Type B pancreatic cell (in vitro differentiated cells): Measurements from ENCODE around the gene KDM6A. TPM values are rescaled to one million over a fixed set of nuclear protein-coding genes. Genes with fewer than 3 reads are reported as not detected.

Experiments
- DNase-seq: peaks from one replicate; pipeline ENCODE4 v3.0.0; 2021; ENCODE audit warnings: mixed read lengths; ENCODE audit not compliant: unreplicated experiment; ENCODE audit errors: extremely low spot score
- H3K27ac Mint-ChIP-seq: 2 replicates; pipeline ENCODE4 v1.8.0; 2021; ENCODE audit warnings: mild to moderate bottlenecking, mixed read lengths
- H3K27me3 Mint-ChIP-seq: 2 replicates; pipeline ENCODE4 v1.8.0; 2021; ENCODE audit warnings: mixed read lengths
- H3K36me3 Mint-ChIP-seq: 2 replicates; pipeline ENCODE4 v1.8.0; 2021; ENCODE audit warnings: mixed read lengths
- H3K4me1 Mint-ChIP-seq: one replicate; pipeline ENCODE4 v1.8.0; 2021; ENCODE audit warnings: mixed read lengths; ENCODE audit not compliant: unreplicated experiment
- H3K4me3 Mint-ChIP-seq: 2 replicates; pipeline ENCODE4 v1.8.0; 2021; ENCODE audit warnings: mild to moderate bottlenecking, mixed read lengths
- H3K9me3 Mint-ChIP-seq: 2 replicates; pipeline ENCODE4 v1.8.0; 2021; ENCODE audit warnings: mixed read lengths
- CTCF ChIP-seq: fragments of 200-600 bp; sonication (generic); conservative IDR thresholded peaks from 2 replicates; pipeline ENCODE4 v1.5.0; 2021; ENCODE audit warnings: antibody characterized with exemption, mild to moderate bottlenecking
- total RNA-seq: library from RNA; stranded (reverse); gene quantifications from 2 replicates; pipeline ENCODE4 v1.2.1, GENCODE V29; 2021; ENCODE audit warnings: low replicate concordance

KDM6A gene
- total RNA-seq, 1 donor from 2014 or later: 38.1 TPM

- no peak overlapping the region for H3K27ac Mint-ChIP-seq
- H3K36me3 Mint-ChIP-seq: no peaks in the 10 kb centered on the region
- no peaks in the 10 kb centered on the region for H3K9me3 Mint-ChIP-seq
- no peak for TF ChIP-seq CTCF
- no peak overlapping the region for H3K4me3 Mint-ChIP-seq
- H3K4me1 Mint-ChIP-seq: no peaks in the 10 kb centered on the region
- no peaks in the 10 kb centered on the region for H3K27me3 Mint-ChIP-seq
- no peak for DNase-seq
These were observed 145.0 kb downstream of the KDM6A start for GRCh38 chrX:45017946-45018345.

GRCh38 chrX:45022150-45022549 is 149.2 kb downstream of the KDM6A start:
- H3K4me1 Mint-ChIP-seq: no peaks in the 10 kb centered on the region
- H3K4me3 Mint-ChIP-seq: no peak overlapping the region
- TF ChIP-seq CTCF: no peak
- H3K36me3 Mint-ChIP-seq: peaks cover 6% of the 10 kb centered on the region
- no peak overlapping the region for H3K27ac Mint-ChIP-seq
- H3K27me3 Mint-ChIP-seq: no peaks in the 10 kb centered on the region
- peaks cover 4% of the 10 kb centered on the region for H3K9me3 Mint-ChIP-seq
- no peak for DNase-seq

GRCh38 chrX:45024501-45024900 is 151.5 kb downstream of the KDM6A start:
- no peak overlapping the region for H3K27ac Mint-ChIP-seq
- H3K27me3 Mint-ChIP-seq: no peaks in the 10 kb centered on the region
- no peak for DNase-seq
- no peak overlapping the region for H3K4me3 Mint-ChIP-seq
- H3K4me1 Mint-ChIP-seq: no peaks in the 10 kb centered on the region
- peaks cover 11% of the 10 kb centered on the region for H3K36me3 Mint-ChIP-seq
- TF ChIP-seq CTCF: no peak
- peaks cover 4% of the 10 kb centered on the region for H3K9me3 Mint-ChIP-seq

- Mint-ChIP-seq H3K4me1 (no peaks in the 10 kb centered on the region), H3K27me3 (no peaks in the 10 kb centered on the region), H3K27ac (no peak overlapping the region), H3K9me3 (peaks cover 7% of the 10 kb centered on the region), H3K36me3 (peaks cover 11% of the 10 kb centered on the region), H3K4me3 (no peak overlapping the region)
- no peak for DNase-seq
- TF ChIP-seq CTCF: no peak
These were observed 153.0 kb downstream of the KDM6A start for GRCh38 chrX:45026036-45026435.

GRCh38 chrX:45031830-45032378 is 158.9 kb downstream of the KDM6A start:
- no peak for TF ChIP-seq CTCF
- Mint-ChIP-seq H3K27me3 (no peaks in the 10 kb centered on the region), H3K36me3 (peaks cover 8% of the 10 kb centered on the region), H3K27ac (peak overlapping the region; percentile 31), H3K4me1 (no peaks in the 10 kb centered on the region), H3K9me3 (peaks cover 5% of the 10 kb centered on the region), H3K4me3 (no peak overlapping the region)
- no peak for DNase-seq

- Mint-ChIP-seq H3K36me3 (peaks cover 7% of the 10 kb centered on the region), H3K27me3 (no peaks in the 10 kb centered on the region), H3K4me3 (no peak overlapping the region), H3K4me1 (no peaks in the 10 kb centered on the region), H3K9me3 (peaks cover 5% of the 10 kb centered on the region), H3K27ac (no peak overlapping the region)
- no peak for TF ChIP-seq CTCF
- DNase-seq: no peak
These were observed 162.1 kb downstream of the KDM6A start for GRCh38 chrX:45035071-45035470.
